Heart right ventricle (tissue), 16 donors: ENCODE results near the gene RENBP. TPM values are rescaled to one million over a fixed set of nuclear protein-coding genes. Genes with fewer than 3 reads are reported as not detected.
"Not testable (repeated sequence)": the region's sequence is repeated elsewhere in the genome, so short reads cannot be mapped to it uniquely, and the experiment has no call there.

Source experiments
- ATAC-seq, 8 donors: fragments of 200-7000 bp; cut with Tn5 transposase; one replicate each; pipeline ENCODE4 v1.9.1; 2020; ENCODE audit warnings: mild to moderate bottlenecking in 8 of 8, moderate library complexity in 8 of 8, moderate number of reproducible peaks in 1 of 8
- DNase-seq, 2 donors: peaks; one replicate each; pipeline ENCODE4 v3.0.0-alpha.2; 2020
- H3K27ac ChIP-seq, 10 donors: fragments of 200-600 bp; sonication (generic) in 2 of 10; one replicate each; pipeline versions ENCODE4 v1.5.0 to v1.8.0; 2020 to 2022; ENCODE audit warnings: mild to moderate bottlenecking in 3 of 10
- H3K27me3 ChIP-seq, 7 donors: fragments of 200-600 bp; one replicate each; pipeline ENCODE4 v1.8.0; 2021 to 2022; ENCODE audit warnings: mild to moderate bottlenecking in 2 of 7
- H3K36me3 ChIP-seq, 9 donors: fragments of 200-600 bp; sonication (generic) in 1 of 9; one replicate each; pipeline versions ENCODE4 v1.5.0 to v1.8.0; 2020 to 2022; ENCODE audit warnings: mild to moderate bottlenecking in 2 of 9
- H3K4me1 ChIP-seq, 9 donors: fragments of 200-600 bp; sonication (generic) in 1 of 9; one replicate each; pipeline versions ENCODE4 v1.5.0 to v1.8.0; 2020 to 2022; ENCODE audit warnings: mild to moderate bottlenecking in 4 of 9
- H3K4me3 ChIP-seq, 10 donors: fragments of 200-600 bp; sonication (generic) in 2 of 10; one replicate each; pipeline versions ENCODE4 v1.5.0 to v1.8.0; 2020 to 2022; ENCODE audit warnings: mild to moderate bottlenecking in 7 of 10, moderate library complexity in 2 of 10
- H3K9me3 ChIP-seq, 11 donors: fragments of 200-600 bp in 10 of 11; sonication (generic) in 2 of 11; one replicate each; pipeline versions ENCODE4 v1.5.0 to v1.8.0; 2013 to 2022; ENCODE audit warnings: mild to moderate bottlenecking in 2 of 11, control low read depth in 1 of 11, moderate library complexity in 1 of 11
- CTCF ChIP-seq, 9 donors: fragments of 200-600 bp; sonication (generic) in 2 of 9; IDR thresholded peaks; one replicate each; pipeline versions ENCODE4 v1.5.0 to v1.8.0; 2021 to 2022; ENCODE audit warnings: antibody characterized with exemption in 9 of 9, mild to moderate bottlenecking in 5 of 9, moderate library complexity in 1 of 9
- WGBS, 2 donors: extraction: QIAGEN DNeasy Blood & Tissue Kit; methylation state at CpG; one replicate each; pipeline ENCODE4 v1.1.7; 2013; ENCODE audit warnings: inconsistent platforms in 1 of 2; 5-methylcytosine and 5-hydroxymethylcytosine counted together
- intact Hi-C, 10 donors: fragments of 100-400 bp; cut with DNase I; formaldehyde crosslinking; loops; one replicate each; pipeline versions ENCODE4 v1.11.1 to v1.14.2; 2022
- polyA plus RNA-seq, 2 donors: library from polyadenylated mRNA; stranded (reverse); fragments of 200-250 nt; gene quantifications; one replicate each; pipeline ENCODE4 v1.2.3, GENCODE V29; 2013
- total RNA-seq, 10 donors: library from RNA; stranded (reverse); fragmentation: NEBNext Ultra II Directional in 3 of 10; extraction: Animal tissue kit (Norgen Biotek cat#: 25700) in 3 of 10; gene quantifications; one replicate each; pipeline versions ENCODE4 v1.2.1 to v1.2.4, GENCODE V29; 2021 to 2023
- donor health status: Arrhythmogenic right ventricular cardiomyopathy.
- donor health status: ischemic (EF 13 %, LVEDD 7.1; RV severe dilation, severe dysfunction).
- donor health status: healthy with polysubstance abuse.
- donor health status: DM: no; HTN: yes; CAD: no.
- donor health status: DM: no; HTN: no; CAD: no.
- donor health status: ischemic (EF 25% LVEDD 6.9; RV normal size, moderate dysfunction).
- donor health status: ischemic (EF 25% LVEDD 5.7; RV mildly dilated, moderate dysfunction).
- donor health status: healthy.
- donor health status: DM: yes; HTN: yes; CAD: no.
- donor health status: Ischemic cardiomyopathy.
- donor health status: ischemic (EF 35%, LVEDD 5.7; RV mildly dilated, moderate dysfunction).
- donor health status: nonischemic (EF 11% LVEDD 7.7; RV severe dilation, severe dysfunction).
- donor health status: DM: yes; HTN: yes; CAD: no.
- donor health status: PGD.
- donor health status: ischemic (EF 29% LVEDD 5.4; RV normal size, mild dysfunction).
- donor health status: nonischemic (EF 23%, LVEDD 6.1; RV moderate dilation, normal function).

The RENBP gene
- total and polyA plus RNA-seq, 12 donors, result 6.0 to 17.0 (median 9.6) TPM

GRCh38 chrX:153983321-153983801 lies 38.9 kb upstream of the RENBP start:
- H3K27me3 ChIP-seq, result peaks cover 0 to 78% (median 0%) of the 10 kb centered on the region in 7 donors
- DNase-seq (no peak), ATAC-seq (no peak)
- WGBS, 2 donors, result 88 to 89% methylated on average over 11 to 12 of the region's 12 CpGs
- no peaks in the 10 kb centered on the region for H3K9me3 ChIP-seq
- H3K36me3 ChIP-seq, result no peaks in the 10 kb centered on the region
- no peak for TF ChIP-seq CTCF (IDR thresholded peaks at IDR 0.05)
- H3K4me1 ChIP-seq, result peaks cover 0 to 48% (median 4%) of the 10 kb centered on the region in 9 donors
- H3K4me3 ChIP-seq, result no peak overlapping the region
- intact Hi-C loops, result no loop called here
- peak overlapping the region in 1 of 10 donors; percentile 81 for H3K27ac ChIP-seq

DNA sequence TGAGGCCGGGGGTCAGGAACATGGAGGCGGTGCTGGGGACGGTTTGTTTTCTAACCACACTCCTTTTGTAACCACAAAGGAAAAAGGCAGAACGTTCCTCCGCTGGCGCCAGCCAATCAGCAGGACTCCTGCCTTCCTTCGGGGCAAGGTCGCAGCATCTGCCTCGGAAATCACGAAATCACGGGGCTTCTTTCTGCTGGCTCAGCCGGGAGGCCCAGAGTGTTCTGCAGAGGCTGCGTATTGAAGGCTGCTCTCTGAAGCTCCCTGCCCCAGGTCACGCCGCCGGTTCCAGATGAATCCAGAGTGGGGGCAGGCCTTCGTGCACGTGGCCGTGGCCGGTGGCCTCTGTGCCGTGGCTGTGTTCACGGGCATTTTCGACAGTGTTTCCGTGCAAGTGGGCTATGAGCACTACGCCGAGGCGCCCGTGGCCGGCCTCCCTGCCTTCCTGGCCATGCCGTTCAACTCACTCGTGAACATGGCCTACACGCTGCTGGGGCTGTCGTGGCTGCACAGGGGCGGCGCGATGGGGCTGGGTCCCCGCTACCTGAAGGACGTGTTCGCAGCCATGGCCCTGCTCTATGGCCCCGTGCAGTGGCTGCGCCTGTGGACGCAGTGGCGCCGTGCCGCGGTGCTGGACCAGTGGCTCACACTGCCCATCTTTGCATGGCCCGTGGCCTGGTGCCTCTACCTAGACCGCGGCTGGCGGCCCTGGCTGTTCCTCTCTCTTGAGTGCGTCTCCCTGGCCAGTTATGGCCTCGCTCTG lies 37.5 kb upstream of the RENBP start:
- ATAC-seq (peak in 6 of 8 donors; percentile 29 to 56 (median 35)), DNase-seq (peak in 1 of 2 donors; percentile 42)
- Histone ChIP-seq H3K27me3 (peaks cover 0 to 85% (median 0%) of the 10 kb centered on the region in 7 donors), H3K4me3 (no peak overlapping the region), H3K4me1 (peaks cover 0 to 48% (median 4%) of the 10 kb centered on the region in 9 donors), H3K9me3 (no peaks in the 10 kb centered on the region), H3K36me3 (no peaks in the 10 kb centered on the region), H3K27ac (peak overlapping the region in 1 of 10 donors; percentile 79)
- TF ChIP-seq CTCF (IDR thresholded peaks at IDR 0.05), result no peak
- intact Hi-C loops, result no loop called here
- 90 to 92% methylated on average over 45 to 52 of the region's 52 CpGs for WGBS, 2 donors

DNA sequence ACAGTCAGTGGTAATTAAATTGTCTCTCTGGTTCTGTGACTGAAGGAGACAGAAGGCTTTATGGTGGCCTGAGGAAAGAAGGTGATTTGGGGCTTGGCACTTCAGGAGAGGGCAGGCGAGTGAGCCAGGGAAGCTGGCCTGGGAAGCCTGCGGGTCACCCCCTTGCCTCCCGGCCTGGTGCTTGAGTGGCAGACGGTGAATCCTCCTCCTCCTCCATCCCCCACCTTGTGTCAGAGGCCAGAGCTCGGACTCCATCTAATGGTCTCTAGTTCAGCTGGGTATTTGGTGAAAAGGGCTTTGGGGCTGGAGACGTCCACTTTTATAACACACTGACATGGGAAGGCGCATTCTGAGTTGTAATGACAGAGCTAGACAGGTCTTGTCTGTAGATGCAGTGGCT lies 36.8 kb upstream of the RENBP start:
- intact Hi-C loops, result no loop called here
- DNase-seq (no peak), ATAC-seq (no peak)
- WGBS, 2 donors, result 83 to 89% methylated on average over 7 of the region's 7 CpGs
- H3K9me3 ChIP-seq, result no peaks in the 10 kb centered on the region
- peak overlapping the region in 1 of 10 donors; percentile 79 for H3K27ac ChIP-seq
- H3K4me3 ChIP-seq, result no peak overlapping the region
- peaks cover 0 to 84% (median 0%) of the 10 kb centered on the region in 7 donors for H3K27me3 ChIP-seq
- H3K4me1 ChIP-seq, result peaks cover 0 to 48% (median 4%) of the 10 kb centered on the region in 9 donors
- H3K36me3 ChIP-seq, result no peaks in the 10 kb centered on the region
- TF ChIP-seq CTCF (IDR thresholded peaks at IDR 0.05), result no peak

DNA sequence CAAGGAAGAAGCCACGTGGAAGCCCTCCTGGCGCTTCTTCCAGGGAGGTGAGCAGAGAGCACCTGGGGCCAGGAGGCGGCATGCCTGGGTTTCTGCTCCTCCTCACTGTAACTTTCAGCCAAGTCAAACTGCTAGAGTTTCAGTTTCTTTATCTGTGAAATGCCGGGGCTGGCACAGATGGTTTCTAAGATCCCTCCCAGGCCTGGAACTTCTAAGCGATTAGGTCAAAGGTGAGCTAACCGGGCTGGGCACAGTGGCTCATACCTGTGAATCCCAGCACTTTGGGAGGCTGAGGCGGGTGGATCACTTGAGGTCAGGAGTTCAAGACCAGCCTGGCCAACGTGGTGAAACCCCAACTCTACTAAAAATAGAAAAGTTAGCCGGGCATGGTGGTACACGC lies 36.0 kb upstream of the RENBP start:
- WGBS, 2 donors, result 67 to 78% methylated on average over 8 of the region's 10 CpGs
- intact Hi-C loops, H3K4me3 ChIP-seq: not testable (repeated sequence)

More for the DNA sequence above, 36.0 kb upstream of the RENBP start:
- ATAC-seq, DNase-seq, H3K9me3 ChIP-seq, H3K36me3 ChIP-seq: not testable (repeated sequence)
- H3K4me1 ChIP-seq, result peaks cover 0 to 47% (median 4%) of the 10 kb centered on the region in 9 donors
- peaks cover 0 to 82% (median 0%) of the 10 kb centered on the region in 7 donors for H3K27me3 ChIP-seq
- peak overlapping the region in 1 of 10 donors; percentile 79 for H3K27ac ChIP-seq
